Liver (tissue), 9 donors: Measurements from ENCODE around the gene VEGFB. TPM values are rescaled to one million over a fixed set of nuclear protein-coding genes. Genes with fewer than 3 reads are reported as not detected.
A peak's percentile ranks its signal among the peaks of the same experiment; 100 is the strongest.

Source experiments
- DNase-seq: peaks from one replicate; pipeline ENCODE4 v3.0.0-alpha.2; 2017; ENCODE audit warnings: low spot score
- H3K27ac ChIP-seq, 2 donors: one replicate each; pipeline ENCODE4 v1.7.0; 2013; ENCODE audit warnings: inconsistent platforms in 2 of 2, low read length in 2 of 2, control low read depth in 1 of 2, low read depth in 1 of 2, mild to moderate bottlenecking in 1 of 2
- H3K27me3 ChIP-seq, 4 donors: one replicate each; pipeline versions ENCODE4 v1.6.1 to v1.7.0; 2013; ENCODE audit warnings: low read length in 3 of 4, inconsistent platforms in 1 of 4, mild to moderate bottlenecking in 1 of 4, moderate library complexity in 1 of 4; ENCODE audit not compliant: control insufficient read depth in 4 of 4, insufficient read depth in 4 of 4
- H3K36me3 ChIP-seq, 4 donors: one replicate each; pipeline versions ENCODE4 v1.6.1 to v1.7.0; 2013; ENCODE audit warnings: low read length in 3 of 4, mild to moderate bottlenecking in 3 of 4, low read depth in 1 of 4, moderate library complexity in 1 of 4; ENCODE audit not compliant: control insufficient read depth in 4 of 4, insufficient read depth in 3 of 4
- H3K4me1 ChIP-seq, 4 donors: one replicate each; pipeline versions ENCODE4 v1.6.1 to v1.7.0; 2013; ENCODE audit warnings: low read length in 3 of 4, mild to moderate bottlenecking in 3 of 4, moderate library complexity in 1 of 4; ENCODE audit not compliant: control insufficient read depth in 4 of 4, insufficient read depth in 4 of 4
- H3K4me3 ChIP-seq, 3 donors: one replicate each; pipeline versions ENCODE4 v1.6.1 to v1.7.0; 2013; ENCODE audit warnings: low read length in 3 of 3, control low read depth in 1 of 3, low read depth in 1 of 3, mild to moderate bottlenecking in 1 of 3
- H3K9ac ChIP-seq, 2 donors: one replicate each; pipeline ENCODE4 v1.7.0; 2013; ENCODE audit warnings: low read length in 2 of 2, mild to moderate bottlenecking in 2 of 2, moderate library complexity in 2 of 2, control low read depth in 1 of 2, low read depth in 1 of 2
- H3K9me3 ChIP-seq, 4 donors: one replicate each; pipeline versions ENCODE4 v1.6.1 to v1.7.0; 2013; ENCODE audit warnings: low read length in 3 of 4; ENCODE audit not compliant: control insufficient read depth in 4 of 4
- ATF3 ChIP-seq: IDR thresholded peaks from 2 replicates; pipeline ENCODE4 v1.6.1; 2016; ENCODE audit warnings: antibody characterized with exemption
- CTCF ChIP-seq: fragments of 150-350 bp; IDR thresholded peaks from 2 replicates; pipeline ENCODE4 v1.5.1; 2017; ENCODE audit warnings: improper control_type of control experiment, low read depth, low read length; ENCODE audit not compliant: missing input control
- FOXA2 ChIP-seq: IDR thresholded peaks from 2 replicates; pipeline ENCODE4 v1.6.1; 2016; ENCODE audit warnings: antibody characterized with exemption
- GABPA ChIP-seq, 2 donors: IDR thresholded peaks in 1 of 2; conservative IDR thresholded peaks in 1 of 2; 2 replicates each; pipeline ENCODE4 v1.6.1; 2016; ENCODE audit warnings: antibody characterized with exemption in 2 of 2, mild to moderate bottlenecking in 1 of 2, moderate library complexity in 1 of 2
- HNF4A ChIP-seq, 2 donors: conservative IDR thresholded peaks; 2 replicates each; pipeline ENCODE4 v1.6.1; 2016; ENCODE audit warnings: antibody characterized with exemption in 2 of 2, mild to moderate bottlenecking in 2 of 2
- HNF4G ChIP-seq: IDR thresholded peaks from 2 replicates; pipeline ENCODE4 v1.6.1; 2016; ENCODE audit warnings: antibody characterized with exemption
- JUND ChIP-seq, 2 donors: IDR thresholded peaks; 2 replicates each; pipeline ENCODE4 v1.6.1; 2016; ENCODE audit warnings: antibody characterized with exemption in 2 of 2
- NR2F2 ChIP-seq: IDR thresholded peaks from 2 replicates; pipeline ENCODE4 v1.6.1; 2016; ENCODE audit warnings: antibody characterized with exemption
- RAD21 ChIP-seq, 2 donors: IDR thresholded peaks; 2 replicates each; pipeline ENCODE4 v1.6.1; 2016; ENCODE audit warnings: antibody characterized with exemption in 2 of 2, mild to moderate bottlenecking in 2 of 2
- RXRA ChIP-seq, 2 donors: IDR thresholded peaks; 2 replicates each; pipeline ENCODE4 v1.6.1; 2017 to 2018; ENCODE audit warnings: antibody characterized with exemption in 2 of 2, mild to moderate bottlenecking in 1 of 2
- SP1 ChIP-seq: IDR thresholded peaks from 2 replicates; pipeline ENCODE4 v1.6.1; 2018; ENCODE audit warnings: antibody characterized with exemption, mild to moderate bottlenecking
- TAF1 ChIP-seq: conservative IDR thresholded peaks from 2 replicates; pipeline ENCODE4 v1.6.1; 2016; ENCODE audit warnings: antibody characterized with exemption, mild to moderate bottlenecking
- YY1 ChIP-seq: IDR thresholded peaks from 2 replicates; pipeline ENCODE4 v1.6.1; 2016; ENCODE audit warnings: antibody characterized with exemption, mild to moderate bottlenecking
- ZBTB33 ChIP-seq: IDR thresholded peaks from 2 replicates; pipeline ENCODE4 v1.6.1; 2016; ENCODE audit warnings: antibody characterized with exemption
- WGBS: extraction: QIAGEN DNeasy Blood & Tissue Kit; methylation state at CpG from one replicate; pipeline ENCODE4 v1.1.7; 2013; 5-methylcytosine and 5-hydroxymethylcytosine counted together
- polyA plus RNA-seq, 2 donors: library from polyadenylated mRNA; stranded (reverse) in 1 of 2; unstranded in 1 of 2; fragments of 200-250 nt in 1 of 2; fragments of >200 nt in 1 of 2; fragmentation: Nextera tagmentation in 1 of 2; extraction: Ambion mirVana in 1 of 2; gene quantifications; one replicate each; pipeline versions ENCODE4 v1.2.1 to v1.2.3, GENCODE V29; 2013 to 2015
- total RNA-seq, 2 donors: library from RNA; depleted of rRNA; stranded (reverse); fragments of >200 nt; gene quantifications; one replicate each; pipeline ENCODE4 v1.2.3, GENCODE V29; 2014
- TF ChIP-seq, protein P1 (sequence below): IDR thresholded peaks from 2 replicates; pipeline ENCODE4 v1.6.1; 2016; ENCODE audit warnings: antibody characterized with exemption
- TF ChIP-seq, protein P2 (sequence below): IDR thresholded peaks from 2 replicates; pipeline ENCODE4 v1.6.1; 2016; ENCODE audit warnings: antibody characterized with exemption, mild to moderate bottlenecking
- donor health status: healthy.
- donor health status: healthy.
- donor health status: healthy.
- donor health status: healthy.
- donor health status: healthy.

VEGFB gene
- total and polyA plus RNA-seq, 4 donors, result 3.6 to 17.3 (median 10.7) TPM

DNA sequence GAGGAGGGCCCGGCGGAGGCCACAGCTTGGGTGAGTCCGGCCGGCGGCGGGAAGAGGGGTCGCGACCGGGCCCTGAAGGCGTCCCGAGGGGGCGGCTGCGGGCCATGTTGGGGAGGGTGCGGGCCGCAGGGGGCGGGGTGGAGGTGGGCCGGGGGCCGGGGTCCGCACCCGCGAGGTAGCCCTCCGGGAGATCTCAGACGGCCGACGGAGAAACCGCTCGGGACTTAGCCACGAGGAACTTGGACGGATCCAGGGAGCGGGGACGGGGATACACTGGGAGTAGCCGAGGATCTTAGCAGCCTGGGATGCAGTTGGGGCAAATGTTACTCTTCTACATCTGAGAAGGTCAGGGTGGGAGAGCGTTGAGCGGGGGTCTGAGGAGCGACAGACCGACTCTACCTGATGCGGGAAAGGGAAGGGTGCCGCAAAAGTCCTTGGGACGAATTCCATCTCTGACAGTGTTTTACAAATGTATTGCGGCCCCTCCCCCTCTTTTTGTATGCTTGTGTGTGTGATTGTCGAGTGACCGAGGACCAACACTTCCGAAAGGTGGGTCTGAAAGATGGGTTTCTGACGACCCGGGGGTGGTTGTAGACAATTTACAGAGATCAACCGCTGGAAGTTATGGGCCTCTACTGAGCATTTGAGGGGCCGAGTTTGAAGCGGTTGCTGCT lies 47.8 kb upstream of the VEGFB start:
- Histone ChIP-seq H3K9me3 (no peaks in the 10 kb centered on the region), H3K27me3 (no peaks in the 10 kb centered on the region), H3K4me1 (peaks cover 2 to 25% (median 17%) of the 10 kb centered on the region in 4 donors), H3K27ac (peak overlapping the region in 1 of 2 donors; percentile 88), H3K4me3 (no peak overlapping the region), H3K36me3 (no peaks in the 10 kb centered on the region), H3K9ac (peak overlapping the region in 1 of 2 donors; percentile 50)
- WGBS, result 2% methylated on average over 48 of the region's 48 CpGs
- TF ChIP-seq GABPA (IDR thresholded peaks at IDR 0.05 in 1 of 2, conservative IDR thresholded peaks at IDR 0.05 in 1 of 2), result no peak
- no peak for TF ChIP-seq ZBTB33
- no peak for TF ChIP-seq JUND (IDR thresholded peaks at IDR 0.05)
- no peak for TF ChIP-seq HNF4G
- DNase-seq, result peak; percentile 55

DNA sequence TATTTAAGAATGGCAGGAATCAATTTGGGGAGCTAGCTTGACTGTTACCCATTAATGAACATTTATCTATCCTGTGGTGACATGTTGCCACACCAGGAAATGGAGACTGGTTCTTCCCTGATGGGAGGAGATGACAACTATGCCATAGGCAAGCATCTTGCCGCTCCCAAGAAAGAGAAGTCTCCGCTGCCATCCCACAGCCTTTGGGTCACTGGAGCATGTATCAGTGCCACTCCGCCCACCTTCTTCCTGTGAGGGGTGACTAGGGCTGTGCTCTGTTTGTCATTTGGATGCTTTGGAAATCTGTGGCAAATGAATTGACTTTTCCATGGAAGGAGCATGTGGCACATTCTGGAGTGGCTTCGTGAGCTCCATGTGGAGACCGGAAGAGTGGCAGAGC lies 42.0 kb upstream of the VEGFB start:
- Histone ChIP-seq H3K27me3 (no peaks in the 10 kb centered on the region), H3K9ac (no peak overlapping the region), H3K9me3 (no peaks in the 10 kb centered on the region), H3K27ac (no peak overlapping the region), H3K36me3 (peaks cover 17 to 49% (median 40%) of the 10 kb centered on the region in 4 donors), H3K4me3 (no peak overlapping the region), H3K4me1 (peaks cover 0 to 12% (median 9%) of the 10 kb centered on the region in 4 donors)
- no peak for DNase-seq
- TF ChIP-seq RXRA (IDR thresholded peaks at IDR 0.05) (no peak), GABPA (IDR thresholded peaks at IDR 0.05 in 1 of 2, conservative IDR thresholded peaks at IDR 0.05 in 1 of 2) (no peak)
- TF ChIP-seq, protein P1, sequence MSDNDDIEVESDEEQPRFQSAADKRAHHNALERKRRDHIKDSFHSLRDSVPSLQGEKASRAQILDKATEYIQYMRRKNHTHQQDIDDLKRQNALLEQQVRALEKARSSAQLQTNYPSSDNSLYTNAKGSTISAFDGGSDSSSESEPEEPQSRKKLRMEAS, result no peak
- WGBS, result 94% methylated on average over 5 of the region's 5 CpGs

- Histone ChIP-seq H3K27me3 (no peaks in the 10 kb centered on the region), H3K27ac (no peak overlapping the region), H3K36me3 (peaks cover 21 to 70% (median 62%) of the 10 kb centered on the region in 4 donors), H3K9ac (no peak overlapping the region), H3K9me3 (no peaks in the 10 kb centered on the region), H3K4me1 (peaks cover 0 to 6% (median 0%) of the 10 kb centered on the region in 4 donors), H3K4me3 (no peak overlapping the region)
- WGBS, result 90% methylated on average over 9 of the region's 9 CpGs
- TF ChIP-seq CTCF (no peak), HNF4A (conservative IDR thresholded peaks at IDR 0.05) (no peak), NR2F2 (no peak), JUND (IDR thresholded peaks at IDR 0.05) (no peak), FOXA2 (no peak), YY1 (no peak), GABPA (IDR thresholded peaks at IDR 0.05 in 1 of 2, conservative IDR thresholded peaks at IDR 0.05 in 1 of 2) (no peak), RAD21 (IDR thresholded peaks at IDR 0.05) (no peak), ATF3 (no peak), SP1 (no peak), ZBTB33 (no peak), TAF1 (no peak)
- TF ChIP-seq, protein P1, result no peak
- TF ChIP-seq, protein P2, sequence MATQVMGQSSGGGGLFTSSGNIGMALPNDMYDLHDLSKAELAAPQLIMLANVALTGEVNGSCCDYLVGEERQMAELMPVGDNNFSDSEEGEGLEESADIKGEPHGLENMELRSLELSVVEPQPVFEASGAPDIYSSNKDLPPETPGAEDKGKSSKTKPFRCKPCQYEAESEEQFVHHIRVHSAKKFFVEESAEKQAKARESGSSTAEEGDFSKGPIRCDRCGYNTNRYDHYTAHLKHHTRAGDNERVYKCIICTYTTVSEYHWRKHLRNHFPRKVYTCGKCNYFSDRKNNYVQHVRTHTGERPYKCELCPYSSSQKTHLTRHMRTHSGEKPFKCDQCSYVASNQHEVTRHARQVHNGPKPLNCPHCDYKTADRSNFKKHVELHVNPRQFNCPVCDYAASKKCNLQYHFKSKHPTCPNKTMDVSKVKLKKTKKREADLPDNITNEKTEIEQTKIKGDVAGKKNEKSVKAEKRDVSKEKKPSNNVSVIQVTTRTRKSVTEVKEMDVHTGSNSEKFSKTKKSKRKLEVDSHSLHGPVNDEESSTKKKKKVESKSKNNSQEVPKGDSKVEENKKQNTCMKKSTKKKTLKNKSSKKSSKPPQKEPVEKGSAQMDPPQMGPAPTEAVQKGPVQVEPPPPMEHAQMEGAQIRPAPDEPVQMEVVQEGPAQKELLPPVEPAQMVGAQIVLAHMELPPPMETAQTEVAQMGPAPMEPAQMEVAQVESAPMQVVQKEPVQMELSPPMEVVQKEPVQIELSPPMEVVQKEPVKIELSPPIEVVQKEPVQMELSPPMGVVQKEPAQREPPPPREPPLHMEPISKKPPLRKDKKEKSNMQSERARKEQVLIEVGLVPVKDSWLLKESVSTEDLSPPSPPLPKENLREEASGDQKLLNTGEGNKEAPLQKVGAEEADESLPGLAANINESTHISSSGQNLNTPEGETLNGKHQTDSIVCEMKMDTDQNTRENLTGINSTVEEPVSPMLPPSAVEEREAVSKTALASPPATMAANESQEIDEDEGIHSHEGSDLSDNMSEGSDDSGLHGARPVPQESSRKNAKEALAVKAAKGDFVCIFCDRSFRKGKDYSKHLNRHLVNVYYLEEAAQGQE, result no peak
- no peak for DNase-seq
Measured at GRCh38 chr11:64196626-64197025, 37.8 kb upstream of the VEGFB start.
